OCI-LY7 (cell line): ENCODE measurements around the gene WNT2B.

Source experiments
- EZH2phosphoT487 ChIP-seq: fragments of 200-600 bp; sonication (generic); IDR thresholded peaks from 2 replicates; pipeline ENCODE4 v1.6.1; 2018; ENCODE audit warnings: low read depth, borderline replicate concordance, mild to moderate bottlenecking, mixed run types, antibody characterized with exemption, low read length, moderate library complexity, mixed read lengths
- TF ChIP-seq, protein P1 (sequence below): fragments of 200-600 bp; sonication (generic); conservative IDR thresholded peaks from 2 replicates; pipeline ENCODE4 v1.5.1; 2014; ENCODE audit warnings: mild to moderate bottlenecking, antibody characterized with exemption, low read length, moderate library complexity, mixed read lengths

DNA sequence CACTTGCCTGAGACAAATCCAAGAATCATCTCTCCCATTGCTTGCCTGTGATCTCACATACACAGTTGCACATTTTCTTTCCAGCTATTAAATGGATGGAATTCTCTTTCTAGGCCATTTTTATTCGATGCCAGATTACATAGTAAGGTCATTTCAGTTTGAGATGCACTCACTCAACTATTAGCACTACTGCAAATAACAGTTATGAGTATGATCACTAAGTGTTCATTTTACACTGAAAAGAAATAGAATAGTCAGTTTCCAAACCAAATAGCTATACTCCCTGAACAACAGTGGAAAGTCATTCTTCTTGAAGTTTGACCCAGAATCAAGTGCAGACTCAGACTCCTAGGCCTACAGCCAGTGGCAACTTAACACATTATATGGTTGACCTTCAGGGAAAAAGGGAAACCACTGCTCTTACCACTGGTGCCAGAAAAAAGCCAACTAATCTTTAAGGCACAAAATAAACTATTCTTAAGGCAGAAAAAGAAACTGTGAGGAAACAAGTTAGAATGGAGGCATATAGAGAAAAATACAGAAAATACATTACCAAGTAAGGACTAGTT, 31.5 kb downstream of the WNT2B start:
- TF ChIP-seq, protein P1, sequence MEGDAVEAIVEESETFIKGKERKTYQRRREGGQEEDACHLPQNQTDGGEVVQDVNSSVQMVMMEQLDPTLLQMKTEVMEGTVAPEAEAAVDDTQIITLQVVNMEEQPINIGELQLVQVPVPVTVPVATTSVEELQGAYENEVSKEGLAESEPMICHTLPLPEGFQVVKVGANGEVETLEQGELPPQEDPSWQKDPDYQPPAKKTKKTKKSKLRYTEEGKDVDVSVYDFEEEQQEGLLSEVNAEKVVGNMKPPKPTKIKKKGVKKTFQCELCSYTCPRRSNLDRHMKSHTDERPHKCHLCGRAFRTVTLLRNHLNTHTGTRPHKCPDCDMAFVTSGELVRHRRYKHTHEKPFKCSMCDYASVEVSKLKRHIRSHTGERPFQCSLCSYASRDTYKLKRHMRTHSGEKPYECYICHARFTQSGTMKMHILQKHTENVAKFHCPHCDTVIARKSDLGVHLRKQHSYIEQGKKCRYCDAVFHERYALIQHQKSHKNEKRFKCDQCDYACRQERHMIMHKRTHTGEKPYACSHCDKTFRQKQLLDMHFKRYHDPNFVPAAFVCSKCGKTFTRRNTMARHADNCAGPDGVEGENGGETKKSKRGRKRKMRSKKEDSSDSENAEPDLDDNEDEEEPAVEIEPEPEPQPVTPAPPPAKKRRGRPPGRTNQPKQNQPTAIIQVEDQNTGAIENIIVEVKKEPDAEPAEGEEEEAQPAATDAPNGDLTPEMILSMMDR, result no peak
- no peak for TF ChIP-seq EZH2phosphoT487
